CD4-positive, alpha-beta T cell treated with Interleukin-17A for 1 hour (primary cell): ENCODE data around the gene PITPNC1.
"Not testable (repeated sequence)": the region's sequence is repeated elsewhere in the genome, so short reads cannot be mapped to it uniquely, and the experiment has no call there.

Source experiments
- DNase-seq: peaks from one replicate; pipeline ENCODE4 v3.0.0-alpha.2; 2020

PITPNC1 gene

GRCh38 chr17:67707442-67707841 lies 330.4 kb downstream of the PITPNC1 start:
- DNase-seq: no peak

- no peak for DNase-seq
These were observed 331.3 kb downstream of the PITPNC1 start for GRCh38 chr17:67708378-67708777.

GRCh38 chr17:67711916-67712315 lies 334.8 kb downstream of the PITPNC1 start:
- DNase-seq: no peak

- no peak for DNase-seq
These were observed 335.3 kb downstream of the PITPNC1 start for GRCh38 chr17:67712375-67712774.

GRCh38 chr17:67713169-67713568 lies 336.1 kb downstream of the PITPNC1 start:
- no peak for DNase-seq

- no peak for DNase-seq
These were observed 339.3 kb downstream of the PITPNC1 start for GRCh38 chr17:67716405-67716798.

- DNase-seq: peak; percentile 38
These were observed 340.1 kb downstream of the PITPNC1 start for GRCh38 chr17:67717192-67717623.

- peak; percentile 99 for DNase-seq
These were observed 340.7 kb downstream of the PITPNC1 start, which contains the start of gene NOL11 for GRCh38 chr17:67717624-67718324. Gene NOL11 (plus strand): TSS chr17:67717936. CDS start chr17:67717948, 12 bp downstream.

- DNase-seq: peak; percentile 62
These were observed 341.4 kb downstream of the PITPNC1 start for GRCh38 chr17:67718325-67718941.

- DNase-seq: peak; percentile 47
These were observed 348.3 kb downstream of the PITPNC1 start for GRCh38 chr17:67725373-67725791.

GRCh38 chr17:67725807-67726206 lies 348.7 kb downstream of the PITPNC1 start:
- no peak for DNase-seq

GRCh38 chr17:67727152-67728039 lies 350.3 kb downstream of the PITPNC1 start:
- not testable (repeated sequence) for DNase-seq

GRCh38 chr17:67729903-67730302 lies 352.8 kb downstream of the PITPNC1 start:
- DNase-seq: no peak

- no peak for DNase-seq
These were observed 353.6 kb downstream of the PITPNC1 start for GRCh38 chr17:67730731-67731130.

- DNase-seq: no peak
These were observed 356.4 kb downstream of the PITPNC1 start for GRCh38 chr17:67733449-67733848.

GRCh38 chr17:67737145-67737544 lies 360.1 kb downstream of the PITPNC1 start:
- no peak for DNase-seq

GRCh38 chr17:67742025-67742424 lies 364.9 kb downstream of the PITPNC1 start:
- no peak for DNase-seq
